BLaER1 (cell line): ENCODE results near the gene CISTR.

Source experiments
- H3K27ac ChIP-seq: shearing (Covaris generic); formaldehyde crosslinking; 2 replicates; pipeline ENCODE4 v1.8.1; 2022
- H3K27me3 ChIP-seq: shearing (Covaris generic); formaldehyde crosslinking; 2 replicates; pipeline ENCODE4 v1.8.1; 2022
- H3K36me3 ChIP-seq: shearing (Covaris generic); formaldehyde crosslinking; 2 replicates; pipeline ENCODE4 v1.8.1; 2022
- H3K4me1 ChIP-seq: shearing (Covaris generic); formaldehyde crosslinking; 2 replicates; pipeline ENCODE4 v1.8.1; 2022
- H3K4me2 ChIP-seq: shearing (Covaris generic); formaldehyde crosslinking; 2 replicates; pipeline ENCODE4 v1.8.1; 2022
- H3K4me3 ChIP-seq: shearing (Covaris generic); formaldehyde crosslinking; 2 replicates; pipeline ENCODE4 v1.8.1; 2022
- H3K9ac ChIP-seq: shearing (Covaris generic); formaldehyde crosslinking; 2 replicates; pipeline ENCODE4 v1.8.1; 2022
- H3K9me3 ChIP-seq: shearing (Covaris generic); formaldehyde crosslinking; 2 replicates; pipeline ENCODE4 v1.8.1; 2022
- H4K20me1 ChIP-seq: shearing (Covaris generic); formaldehyde crosslinking; 2 replicates; pipeline ENCODE4 v1.8.1; 2022
- Cebpa-rat ChIP-seq: shearing (Covaris generic); IDR thresholded peaks from 2 replicates; pipeline ENCODE4 v1.8.1; 2022

Gene CISTR

GRCh38 chr12:53746592-53747092 is 5.1 kb downstream of the CISTR start:
- Histone ChIP-seq H3K27me3 (peaks cover 98% of the 10 kb centered on the region), H3K4me3 (no peak overlapping the region), H3K9me3 (no peaks in the 10 kb centered on the region), H3K27ac (no peak overlapping the region), H3K4me1 (peaks cover 17% of the 10 kb centered on the region), H3K36me3 (no peaks in the 10 kb centered on the region), H3K4me2 (no peak overlapping the region), H3K9ac (no peak overlapping the region), H4K20me1 (peaks cover 26% of the 10 kb centered on the region; the same call in 1 of the 2 replicates)
- no peak for TF ChIP-seq Cebpa-rat

GRCh38 chr12:53744751-53745150 is 7.0 kb downstream of the CISTR start:
- Histone ChIP-seq H3K27ac (no peak overlapping the region), H3K4me1 (no peaks in the 10 kb centered on the region), H3K9me3 (no peaks in the 10 kb centered on the region), H3K4me3 (no peak overlapping the region), H3K27me3 (peaks cover 98% of the 10 kb centered on the region), H4K20me1 (peaks cover 26% of the 10 kb centered on the region; the same call in 1 of the 2 replicates), H3K4me2 (no peak overlapping the region), H3K9ac (no peak overlapping the region), H3K36me3 (no peaks in the 10 kb centered on the region)
- TF ChIP-seq Cebpa-rat: no peak

- Histone ChIP-seq H3K4me2 (no peak overlapping the region), H3K9me3 (no peaks in the 10 kb centered on the region), H3K27ac (no peak overlapping the region), H3K4me3 (no peak overlapping the region), H4K20me1 (peaks cover 20% of the 10 kb centered on the region; the same call in 1 of the 2 replicates), H3K9ac (no peak overlapping the region), H3K4me1 (no peaks in the 10 kb centered on the region), H3K36me3 (no peaks in the 10 kb centered on the region), H3K27me3 (peaks cover 98% of the 10 kb centered on the region)
- no peak for TF ChIP-seq Cebpa-rat
Measured at GRCh38 chr12:53744130-53744441, 7.7 kb downstream of the CISTR start.

DNA sequence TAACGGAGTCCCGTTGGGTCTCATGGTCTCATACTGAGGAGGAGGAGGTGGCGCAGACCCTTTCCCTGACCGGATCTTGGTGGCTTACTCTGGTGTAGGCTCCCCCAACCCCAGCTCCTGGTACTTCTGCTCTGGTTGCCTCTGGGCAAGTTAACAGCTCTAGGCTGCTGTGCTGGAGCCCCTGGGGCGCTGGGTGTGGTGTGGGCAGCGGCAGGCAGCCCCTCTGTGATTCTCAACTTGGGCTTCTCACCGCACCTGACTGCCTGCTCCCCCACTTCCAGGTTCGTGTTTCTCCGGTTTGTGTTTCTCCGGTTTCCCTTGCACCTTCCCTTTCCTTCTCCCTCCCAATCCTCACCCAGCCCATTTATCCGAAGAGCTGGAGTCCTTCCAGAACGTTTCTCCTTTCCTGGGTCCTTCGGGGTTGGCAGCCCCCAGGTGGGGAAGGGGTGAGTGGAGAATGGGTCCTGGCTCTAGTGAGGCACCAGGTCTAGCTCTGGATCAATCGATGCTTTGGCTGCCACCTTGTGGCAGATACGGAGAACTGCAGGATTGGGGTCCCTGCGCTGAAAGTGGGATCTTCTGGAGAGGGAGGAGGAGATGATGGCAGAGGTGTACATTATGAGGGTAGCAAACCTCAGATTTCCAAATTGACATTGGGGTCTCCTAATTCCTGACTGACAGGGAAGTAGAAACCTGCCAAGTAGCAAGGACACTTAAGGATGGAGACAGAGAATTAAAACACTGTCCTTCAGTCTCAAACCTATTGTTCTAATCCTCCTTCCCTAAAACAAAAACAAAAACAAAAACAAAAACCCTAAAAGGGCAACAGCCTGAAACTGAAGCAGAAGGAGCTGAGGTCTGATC is 8.3 kb downstream of the CISTR start:
- Histone ChIP-seq H4K20me1 (peaks cover 15% of the 10 kb centered on the region; the same call in 1 of the 2 replicates), H3K27ac (no peak overlapping the region), H3K27me3 (peaks cover 98% of the 10 kb centered on the region), H3K9me3 (no peaks in the 10 kb centered on the region), H3K4me1 (no peaks in the 10 kb centered on the region), H3K4me3 (no peak overlapping the region), H3K9ac (no peak overlapping the region), H3K4me2 (no peak overlapping the region), H3K36me3 (no peaks in the 10 kb centered on the region)
- TF ChIP-seq Cebpa-rat: no peak

- Histone ChIP-seq H4K20me1 (peaks cover 14% of the 10 kb centered on the region; the same call in 1 of the 2 replicates), H3K27ac (no peak overlapping the region), H3K9ac (no peak overlapping the region), H3K4me3 (no peak overlapping the region), H3K4me1 (no peaks in the 10 kb centered on the region), H3K27me3 (peaks cover 98% of the 10 kb centered on the region), H3K4me2 (no peak overlapping the region), H3K9me3 (no peaks in the 10 kb centered on the region), H3K36me3 (no peaks in the 10 kb centered on the region)
- TF ChIP-seq Cebpa-rat: no peak
Measured at GRCh38 chr12:53740130-53740491, 11.7 kb downstream of the CISTR start.

GRCh38 chr12:53739214-53740129 is 12.3 kb downstream of the CISTR start:
- Histone ChIP-seq H3K4me1 (no peaks in the 10 kb centered on the region), H3K4me3 (no peak overlapping the region), H3K4me2 (no peak overlapping the region), H3K9me3 (no peaks in the 10 kb centered on the region), H4K20me1 (peaks cover 14% of the 10 kb centered on the region; the same call in 1 of the 2 replicates), H3K36me3 (no peaks in the 10 kb centered on the region), H3K27ac (no peak overlapping the region), H3K9ac (no peak overlapping the region), H3K27me3 (peaks cover 92% of the 10 kb centered on the region)
- TF ChIP-seq Cebpa-rat: no peak

DNA sequence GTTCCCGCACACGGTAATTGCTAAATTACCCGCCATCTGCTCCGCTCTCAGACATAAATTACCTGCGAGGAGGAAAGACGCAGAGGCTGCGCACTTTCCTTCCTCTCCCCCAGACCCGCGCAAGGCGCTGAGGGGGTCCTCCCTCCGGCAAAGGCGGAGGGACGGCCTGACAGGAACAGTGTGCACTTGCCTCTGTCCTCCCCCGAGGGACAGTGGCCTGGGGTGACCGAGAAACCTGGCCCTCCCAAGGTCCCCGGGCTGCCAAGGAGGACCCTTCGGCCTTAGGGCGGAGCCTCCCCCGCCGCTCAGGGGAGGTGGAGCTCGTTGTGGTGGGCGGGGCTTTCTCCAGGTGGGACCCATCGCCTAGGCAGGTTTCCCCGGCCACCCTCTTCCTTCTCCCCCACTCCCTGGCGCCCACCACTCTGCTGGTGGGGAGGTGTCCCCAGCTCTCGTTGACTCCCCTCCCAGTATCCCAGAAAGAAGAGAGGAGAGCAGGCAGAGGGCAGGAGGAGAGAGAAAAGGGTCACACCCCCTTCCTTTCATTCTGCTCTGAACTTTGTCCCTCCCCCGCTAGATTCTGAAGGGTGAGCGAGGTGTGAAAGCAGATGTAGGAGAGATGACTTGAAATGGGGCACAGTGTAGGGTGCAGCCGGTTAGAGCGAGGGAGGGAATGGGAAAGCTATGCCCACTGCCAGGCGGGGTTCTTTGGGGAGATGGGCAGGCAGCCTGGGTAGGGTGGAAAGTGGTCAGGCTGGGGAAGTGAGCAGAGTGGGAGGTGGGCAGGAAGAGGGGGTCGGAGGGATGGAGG is 13.2 kb downstream of the CISTR start:
- Histone ChIP-seq H3K36me3 (no peaks in the 10 kb centered on the region), H3K9ac (no peak overlapping the region), H3K4me1 (0 out of 2 replicates have a peak, but pooled peaks cover 4% of the 10 kb centered on the region), H3K27me3 (peaks cover 83% of the 10 kb centered on the region), H3K9me3 (no peaks in the 10 kb centered on the region), H3K4me3 (no peak overlapping the region), H3K4me2 (no peak overlapping the region), H4K20me1 (peaks cover 14% of the 10 kb centered on the region; the same call in 1 of the 2 replicates), H3K27ac (no peak overlapping the region)
- TF ChIP-seq Cebpa-rat: no peak

- Histone ChIP-seq H3K4me2 (no peak overlapping the region), H3K27me3 (peaks cover 77% of the 10 kb centered on the region), H3K4me1 (0 out of 2 replicates have a peak, but pooled peaks cover 5% of the 10 kb centered on the region), H4K20me1 (peaks cover 10% of the 10 kb centered on the region; the same call in 1 of the 2 replicates), H3K9ac (no peak overlapping the region), H3K27ac (no peak overlapping the region), H3K36me3 (no peaks in the 10 kb centered on the region), H3K9me3 (no peaks in the 10 kb centered on the region), H3K4me3 (no peak overlapping the region)
- no peak for TF ChIP-seq Cebpa-rat
Measured at GRCh38 chr12:53737951-53738405, 13.8 kb downstream of the CISTR start.
